Lung (tissue), 12 donors: ENCODE measurements around the gene HPS1. TPM values are rescaled to one million over a fixed set of nuclear protein-coding genes. Genes with fewer than 3 reads are reported as not detected.

Source experiments
- ATAC-seq: fragments of 200-7000 bp; cut with Tn5 transposase; one replicate; pipeline ENCODE4 v1.9.1; 2020; ENCODE audit warnings: moderate number of reproducible peaks; ENCODE audit not compliant: insufficient read depth, low FRiP score
- DNase-seq, 3 donors: peaks; one replicate each; pipeline ENCODE4 v3.0.0-alpha.2; 2013 to 2017
- H3K27ac ChIP-seq, 2 donors: one replicate each; pipeline ENCODE4 v1.5.1; 2013; ENCODE audit warnings: mild to moderate bottlenecking in 2 of 2, moderate library complexity in 2 of 2, control low read depth in 1 of 2, inconsistent platforms in 1 of 2, low read depth in 1 of 2, low read length in 1 of 2
- H3K27me3 ChIP-seq, 3 donors: one replicate each; pipeline ENCODE4 v1.5.1; 2013; ENCODE audit warnings: low read length in 2 of 3; ENCODE audit not compliant: control insufficient read depth in 3 of 3, insufficient read depth in 3 of 3
- H3K36me3 ChIP-seq, 4 donors: one replicate each; pipeline ENCODE4 v1.5.1; 2013; ENCODE audit warnings: low read length in 4 of 4, mild to moderate bottlenecking in 1 of 4, moderate library complexity in 1 of 4; ENCODE audit not compliant: control insufficient read depth in 4 of 4, insufficient read depth in 4 of 4
- H3K4me1 ChIP-seq, 5 donors: one replicate each; pipeline ENCODE4 v1.5.1; 2013; ENCODE audit warnings: low read length in 5 of 5, mild to moderate bottlenecking in 2 of 5, moderate library complexity in 1 of 5; ENCODE audit not compliant: control insufficient read depth in 5 of 5, insufficient read depth in 5 of 5
- H3K4me3 ChIP-seq: one replicate; pipeline ENCODE4 v1.5.1; 2013; ENCODE audit warnings: mild to moderate bottlenecking, control low read depth, moderate library complexity
- H3K9ac ChIP-seq, 2 donors: one replicate each; pipeline ENCODE4 v1.5.1; 2013; ENCODE audit warnings: low read length in 2 of 2, control low read depth in 1 of 2; ENCODE audit not compliant: insufficient read depth in 1 of 2
- H3K9me3 ChIP-seq, 4 donors: one replicate each; pipeline ENCODE4 v1.5.1; 2013; ENCODE audit warnings: low read length in 3 of 4, mild to moderate bottlenecking in 1 of 4, moderate library complexity in 1 of 4; ENCODE audit not compliant: control insufficient read depth in 4 of 4, insufficient read depth in 3 of 4
- CTCF ChIP-seq: IDR thresholded peaks from 2 replicates; pipeline ENCODE4 v1.5.1; 2012; ENCODE audit warnings: mild to moderate bottlenecking; ENCODE audit errors: control extremely low read depth, extremely low read depth
- WGBS, 2 donors: extraction: QIAGEN DNeasy Blood & Tissue Kit; methylation state at CpG; one replicate each; pipeline ENCODE4 v1.1.7; 2013; 5-methylcytosine and 5-hydroxymethylcytosine counted together
- polyA plus RNA-seq, 2 donors: library from polyadenylated mRNA; stranded (reverse); fragments of 200-250 nt; gene quantifications; one replicate each; pipeline ENCODE4 v1.2.1, GENCODE V29; 2013
- total RNA-seq, 2 donors: library from RNA; depleted of rRNA in 1 of 2; stranded (reverse); fragments of >200 nt in 1 of 2; gene quantifications; one replicate each; pipeline ENCODE4 v1.2.1, GENCODE V29; 2014 to 2021
- donor health status: control.
- donor health status: control.
- donor health status: Bipolar disorder and iron deficiency.
- donor health status: healthy.
- donor health status: DM: yes; HTN: yes; CAD: no.

Gene HPS1
- total and polyA plus RNA-seq, 4 donors, result 32.3 to 89.5 (median 58.4) TPM

DNA sequence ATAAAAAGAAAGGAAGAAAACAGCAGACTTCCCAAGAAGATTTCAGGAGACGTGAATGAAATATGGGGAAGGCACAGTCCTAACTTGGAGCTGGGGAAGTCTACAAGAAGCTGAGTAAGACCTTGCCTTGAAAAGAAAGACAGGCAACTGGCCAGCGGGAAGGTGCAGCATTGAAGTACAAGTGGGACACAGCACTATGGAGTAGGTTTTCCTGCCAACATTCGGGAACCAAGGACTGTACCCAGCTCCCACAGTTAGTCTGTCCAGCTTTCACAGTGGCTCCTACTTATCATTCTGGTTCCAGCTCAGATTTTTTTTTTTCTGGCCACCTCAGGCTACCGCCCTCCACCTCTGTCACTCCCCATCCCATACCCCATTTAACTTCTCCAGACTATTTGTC lies 10.0 kb downstream of the HPS1 start:
- no peaks in the 10 kb centered on the region for H3K27me3 ChIP-seq
- no peak for ATAC-seq
- no peak for DNase-seq
- H3K4me1 ChIP-seq, result peaks cover 0 to 6% (median 0%) of the 10 kb centered on the region in 5 donors
- H3K9ac ChIP-seq, result no peak overlapping the region
- H3K9me3 ChIP-seq, result peaks cover 0 to 8% (median 1%) of the 10 kb centered on the region in 4 donors
- TF ChIP-seq CTCF, result no peak
- no peak overlapping the region for H3K4me3 ChIP-seq
- peaks cover 16 to 28% (median 24%) of the 10 kb centered on the region in 4 donors for H3K36me3 ChIP-seq
- peak overlapping the region in 1 of 2 donors; percentile 17 for H3K27ac ChIP-seq
- WGBS, 2 donors, result 96 to 97% methylated on average over 4 of the region's 4 CpGs

DNA sequence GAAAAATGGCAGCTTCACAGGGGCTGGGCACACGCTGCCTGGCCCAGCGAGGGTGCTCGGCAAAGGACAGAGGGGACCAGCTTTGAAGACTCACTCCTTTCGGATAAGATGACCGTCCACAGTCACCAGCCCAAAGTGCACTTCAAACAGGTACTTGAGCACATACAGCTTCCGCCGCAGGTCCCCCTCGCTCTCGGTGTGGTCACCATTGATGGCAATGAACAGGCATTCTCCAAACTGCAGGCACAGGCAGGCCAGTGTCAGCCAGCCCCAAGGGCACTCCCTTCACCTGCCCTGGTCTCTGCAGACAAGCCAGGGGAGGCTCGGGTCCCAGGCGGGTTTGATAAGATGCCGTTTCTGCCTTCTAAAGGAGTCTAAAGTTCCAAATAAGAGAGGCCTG lies 11.6 kb downstream of the HPS1 start:
- no peak for TF ChIP-seq CTCF
- Histone ChIP-seq H3K36me3 (peaks cover 28 to 35% (median 31%) of the 10 kb centered on the region in 4 donors), H3K9me3 (peaks cover 0 to 8% (median 1%) of the 10 kb centered on the region in 4 donors), H3K4me1 (peaks cover 0 to 10% (median 0%) of the 10 kb centered on the region in 5 donors), H3K27me3 (no peaks in the 10 kb centered on the region), H3K4me3 (no peak overlapping the region), H3K27ac (no peak overlapping the region), H3K9ac (no peak overlapping the region)
- WGBS, 2 donors, result 93 to 96% methylated on average over 12 of the region's 12 CpGs
- ATAC-seq, result no peak
- DNase-seq, result no peak

DNA sequence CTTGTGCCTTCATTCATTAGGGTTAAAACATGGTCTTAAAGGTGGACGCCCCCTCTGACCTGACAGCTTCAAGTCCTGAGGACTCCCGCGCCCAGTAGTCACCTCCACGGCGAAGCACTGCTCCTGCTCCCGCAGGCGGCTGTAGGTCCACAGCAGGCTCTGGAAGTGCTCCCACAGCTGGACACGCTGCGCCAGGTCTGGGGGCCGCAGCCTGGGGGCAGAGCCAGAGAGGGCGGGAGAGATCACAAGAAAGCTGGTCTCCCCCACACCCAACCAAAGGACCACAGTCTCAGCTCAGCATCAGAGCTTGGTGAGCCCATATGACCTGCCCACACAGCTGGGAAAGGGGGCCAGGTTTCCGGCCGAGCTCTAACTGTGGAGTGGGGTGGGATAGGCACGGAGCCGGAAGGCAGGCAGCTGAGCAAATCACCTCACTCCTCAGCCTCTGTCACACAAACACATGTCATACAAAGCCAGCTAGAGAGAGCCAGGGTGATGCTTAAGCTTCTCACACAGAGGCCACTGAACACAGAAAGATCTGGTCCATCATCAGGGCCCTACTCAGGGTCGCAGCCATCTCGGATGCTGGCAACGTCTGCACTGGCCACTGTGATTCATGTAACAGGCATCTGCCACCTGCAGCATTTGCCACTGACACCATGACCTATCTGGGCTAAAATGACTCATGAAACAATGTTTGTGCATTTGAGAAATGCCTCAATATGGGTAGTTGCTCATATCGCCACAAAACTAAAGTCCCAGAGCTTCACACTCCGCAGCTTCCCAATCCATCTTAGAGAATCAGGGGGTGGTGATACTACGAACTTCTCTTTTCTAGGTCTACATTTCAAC lies 12.6 kb downstream of the HPS1 start:
- ATAC-seq, result no peak
- Histone ChIP-seq H3K9me3 (peaks cover 0 to 8% (median 1%) of the 10 kb centered on the region in 4 donors), H3K27me3 (no peaks in the 10 kb centered on the region), H3K27ac (no peak overlapping the region), H3K36me3 (peaks cover 30 to 43% (median 35%) of the 10 kb centered on the region in 4 donors), H3K9ac (no peak overlapping the region), H3K4me1 (peaks cover 0 to 10% (median 0%) of the 10 kb centered on the region in 5 donors), H3K4me3 (no peak overlapping the region)
- TF ChIP-seq CTCF, result no peak
- 98 to 99% methylated on average over 21 of the region's 21 CpGs for WGBS, 2 donors
- no peak for DNase-seq
